ENCODE results near the gene NOS1AP.

The NOS1AP gene

GRCh38 chr1:162224267-162224666 lies 154.8 kb downstream of the NOS1AP start:
- DNase-seq: no peak

- no peak for DNase-seq
These were observed 159.1 kb downstream of the NOS1AP start for GRCh38 chr1:162228586-162228985.

- no peak for DNase-seq
These were observed 160.1 kb downstream of the NOS1AP start for GRCh38 chr1:162229549-162229948.

- DNase-seq: no peak
These were observed 160.6 kb downstream of the NOS1AP start for GRCh38 chr1:162230096-162230495.

- DNase-seq: no peak
These were observed 161.0 kb downstream of the NOS1AP start for GRCh38 chr1:162230517-162230916.

GRCh38 chr1:162232034-162232711 lies 162.7 kb downstream of the NOS1AP start:
- no peak for DNase-seq

GRCh38 chr1:162233066-162233465 lies 163.6 kb downstream of the NOS1AP start:
- no peak for DNase-seq

- no peak for DNase-seq
These were observed 164.4 kb downstream of the NOS1AP start for GRCh38 chr1:162233937-162234336.

GRCh38 chr1:162234571-162234970 lies 165.1 kb downstream of the NOS1AP start:
- no peak for DNase-seq

GRCh38 chr1:162235241-162235800 lies 165.8 kb downstream of the NOS1AP start:
- DNase-seq: peak; percentile 2

GRCh38 chr1:162236201-162236600 lies 166.7 kb downstream of the NOS1AP start:
- DNase-seq: no peak

- DNase-seq: no peak
These were observed 167.1 kb downstream of the NOS1AP start for GRCh38 chr1:162236618-162237017.

GRCh38 chr1:162240577-162240976 lies 171.1 kb downstream of the NOS1AP start:
- DNase-seq: no peak

- DNase-seq: no peak
These were observed 173.3 kb downstream of the NOS1AP start for GRCh38 chr1:162242804-162243203.

- no peak for DNase-seq
These were observed 179.5 kb downstream of the NOS1AP start for GRCh38 chr1:162248854-162249535.

GRCh38 chr1:162250004-162250730 lies 180.7 kb downstream of the NOS1AP start:
- DNase-seq: no peak

GRCh38 chr1:162251102-162251501 lies 181.6 kb downstream of the NOS1AP start:
- DNase-seq: no peak

GRCh38 chr1:162252214-162252613 lies 182.7 kb downstream of the NOS1AP start:
- no peak for DNase-seq

GRCh38 chr1:162253790-162254189 lies 184.3 kb downstream of the NOS1AP start:
- DNase-seq: no peak

- no peak for DNase-seq
These were observed 186.8 kb downstream of the NOS1AP start for GRCh38 chr1:162256287-162256686.

GRCh38 chr1:162258394-162258793 lies 188.9 kb downstream of the NOS1AP start:
- DNase-seq: no peak

GRCh38 chr1:162259894-162260455 lies 190.5 kb downstream of the NOS1AP start:
- no peak for DNase-seq

GRCh38 chr1:162264108-162264507 lies 194.6 kb downstream of the NOS1AP start:
- DNase-seq: no peak
